ENCODE data around the gene SAMD4A.

GRCh38 chr14:54685286-54685845, 118.4 kb downstream of the SAMD4A start:
- TF ChIP-seq POLR2A (IDR thresholded peaks at IDR 0.05; ENCODE audit: low read depth, low read length) = no peak
- no peak for TF ChIP-seq TAF1 (IDR thresholded peaks at IDR 0.05; ENCODE audit: low read depth, low read length)
- no peak for TF ChIP-seq POLR2AphosphoS5 (IDR thresholded peaks at IDR 0.05; ENCODE audit: low read depth, low read length)

Measured in GM12891 (cell line).